Ovary (tissue), 3 donors: Measurements from ENCODE around the gene CKS1B.

Experiments
- CTCF ChIP-seq, 3 donors: fragments of 450-650 bp in 2 of 3; fragments of 200-600 bp in 1 of 3; IDR thresholded peaks; one replicate each; pipeline versions ENCODE4 v1.5.1 to v1.8.0; 2016 to 2022; ENCODE audit warnings: antibody characterized with exemption in 3 of 3, mild to moderate bottlenecking in 1 of 3
- POLR2A ChIP-seq: fragments of 450-650 bp; IDR thresholded peaks from one replicate; pipeline ENCODE4 v1.6.1; 2017; ENCODE audit warnings: antibody characterized with exemption, mild to moderate bottlenecking, moderate library complexity
- donor health status: DM: no; HTN: no; CAD: no.

GRCh38 chr1:155013632-155014031, 39.2 kb downstream of the CKS1B start:
- TF ChIP-seq POLR2A (no peak), CTCF (IDR thresholded peaks at IDR 0.05) (no peak)
